Esophagus muscularis mucosa (tissue), 4 donors: ENCODE measurements around the gene TEX261.

Experiments used
- EP300 ChIP-seq: sonication (generic); formaldehyde crosslinking; IDR thresholded peaks from one replicate; pipeline ENCODE4 v1.6.1; 2017; ENCODE audit warnings: antibody characterized with exemption
- POLR2A ChIP-seq: fragments of 450-650 bp; IDR thresholded peaks from one replicate; pipeline ENCODE4 v1.6.1; 2017; ENCODE audit warnings: antibody characterized with exemption, moderate library complexity, mild to moderate bottlenecking, low read depth
- POLR2AphosphoS5 ChIP-seq, 2 donors: sonication (generic); formaldehyde crosslinking; IDR thresholded peaks; one replicate each; pipeline ENCODE4 v1.6.1; 2017; ENCODE audit warnings: antibody characterized with exemption in 2 of 2
- TF ChIP-seq, protein P1 (sequence below), 3 experiments: fragments of 200-600 bp in 2 of 3; fragments of 450-650 bp in 1 of 3; sonication (generic) in 2 of 3; IDR thresholded peaks; one replicate each; pipeline ENCODE4 v1.5.1; 2017 to 2019; ENCODE audit warnings: antibody characterized with exemption in 3 of 3, mild to moderate bottlenecking in 2 of 3, moderate library complexity in 1 of 3

DNA sequence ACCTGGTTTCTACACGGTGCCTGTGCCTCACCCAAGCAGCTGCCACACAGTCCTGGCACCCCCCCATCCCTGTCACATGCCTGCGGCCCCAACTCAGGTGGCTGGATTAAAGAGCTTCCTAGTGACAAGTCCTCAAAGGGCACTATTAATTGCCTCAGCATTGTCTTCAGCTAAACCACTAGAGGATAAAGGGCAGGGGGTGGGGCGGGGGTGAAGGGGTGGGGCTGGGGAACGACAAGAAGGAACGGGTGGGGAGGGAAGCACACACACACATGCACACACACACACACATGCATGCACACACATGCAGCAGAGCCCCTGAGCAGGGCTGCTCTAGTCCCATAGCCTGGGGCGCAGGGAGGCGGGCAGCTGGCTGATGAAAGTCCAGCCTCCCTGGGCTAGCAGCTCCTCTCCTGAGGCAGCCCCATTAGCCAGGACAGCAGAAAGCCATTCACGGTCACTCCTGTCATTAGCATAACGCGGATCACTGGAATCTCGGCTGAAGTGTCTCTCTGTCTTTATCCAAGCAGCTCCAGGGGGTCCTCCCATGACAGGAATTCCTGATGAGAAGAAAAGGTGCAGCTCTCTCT is 7.4 kb upstream of the TEX261 start:
- TF ChIP-seq POLR2A (no peak), POLR2AphosphoS5 (IDR thresholded peaks at IDR 0.05) (no peak), EP300 (no peak)
- TF ChIP-seq, protein P1, sequence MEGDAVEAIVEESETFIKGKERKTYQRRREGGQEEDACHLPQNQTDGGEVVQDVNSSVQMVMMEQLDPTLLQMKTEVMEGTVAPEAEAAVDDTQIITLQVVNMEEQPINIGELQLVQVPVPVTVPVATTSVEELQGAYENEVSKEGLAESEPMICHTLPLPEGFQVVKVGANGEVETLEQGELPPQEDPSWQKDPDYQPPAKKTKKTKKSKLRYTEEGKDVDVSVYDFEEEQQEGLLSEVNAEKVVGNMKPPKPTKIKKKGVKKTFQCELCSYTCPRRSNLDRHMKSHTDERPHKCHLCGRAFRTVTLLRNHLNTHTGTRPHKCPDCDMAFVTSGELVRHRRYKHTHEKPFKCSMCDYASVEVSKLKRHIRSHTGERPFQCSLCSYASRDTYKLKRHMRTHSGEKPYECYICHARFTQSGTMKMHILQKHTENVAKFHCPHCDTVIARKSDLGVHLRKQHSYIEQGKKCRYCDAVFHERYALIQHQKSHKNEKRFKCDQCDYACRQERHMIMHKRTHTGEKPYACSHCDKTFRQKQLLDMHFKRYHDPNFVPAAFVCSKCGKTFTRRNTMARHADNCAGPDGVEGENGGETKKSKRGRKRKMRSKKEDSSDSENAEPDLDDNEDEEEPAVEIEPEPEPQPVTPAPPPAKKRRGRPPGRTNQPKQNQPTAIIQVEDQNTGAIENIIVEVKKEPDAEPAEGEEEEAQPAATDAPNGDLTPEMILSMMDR (IDR thresholded peaks at IDR 0.05): no peak
